Natural killer cell (primary cell): ENCODE data around the gene FAM76A. TPM values are rescaled to one million over a fixed set of nuclear protein-coding genes. Genes with fewer than 3 reads are reported as not detected.
"Not testable (repeated sequence)": the region's sequence is repeated elsewhere in the genome, so short reads cannot be mapped to it uniquely, and the experiment has no call there.

Experiments
- ATAC-seq, 3 donors: fragments of 150-1000 bp in 2 of 3; fragments of 200-7000 bp in 1 of 3; cut with Tn5 transposase; 1 replicate in 1 of 3; 2 replicates in 2 of 3; pipeline ENCODE4 v1.10.0; 2021; ENCODE audit warnings: mild to moderate bottlenecking in 2 of 3, moderate library complexity in 2 of 3
- DNase-seq, 2 donors: peaks; one replicate each; pipeline versions ENCODE4 v3.0.0 to v3.0.0-alpha.2; 2013 to 2021; ENCODE audit warnings: mixed read lengths in 1 of 2
- H3K27ac ChIP-seq: one replicate; pipeline ENCODE4 v1.5.1; 2013; ENCODE audit warnings: mild to moderate bottlenecking, low read length
- H3K27me3 ChIP-seq: one replicate; pipeline ENCODE4 v1.6.1; 2013; ENCODE audit warnings: low read length; ENCODE audit not compliant: control insufficient read depth, insufficient read depth
- H3K36me3 ChIP-seq: one replicate; pipeline ENCODE4 v1.6.1; 2013; ENCODE audit warnings: low read length; ENCODE audit not compliant: control insufficient read depth, insufficient read depth
- H3K4me1 ChIP-seq: one replicate; pipeline ENCODE4 v1.6.1; 2013; ENCODE audit warnings: low read length; ENCODE audit not compliant: control insufficient read depth, insufficient read depth
- H3K4me3 ChIP-seq: one replicate; pipeline ENCODE4 v1.5.1; 2013; ENCODE audit warnings: low read length
- H3K9me3 ChIP-seq: one replicate; pipeline ENCODE4 v1.6.1; 2013; ENCODE audit warnings: low read length; ENCODE audit not compliant: control insufficient read depth, insufficient read depth
- H3K27ac Mint-ChIP-seq, 2 donors: one replicate each; pipeline ENCODE4 v1.8.0; 2022; ENCODE audit warnings: mild to moderate bottlenecking in 2 of 2, mixed read lengths in 2 of 2, moderate library complexity in 1 of 2
- H3K27me3 Mint-ChIP-seq, 2 donors: one replicate each; pipeline ENCODE4 v1.8.0; 2022; ENCODE audit warnings: low read depth in 2 of 2, mixed read lengths in 2 of 2
- H3K36me3 Mint-ChIP-seq: one replicate; pipeline ENCODE4 v1.8.0; 2022; ENCODE audit warnings: mixed read lengths
- H3K4me1 Mint-ChIP-seq, 2 donors: one replicate each; pipeline ENCODE4 v1.8.0; 2022; ENCODE audit warnings: mixed read lengths in 2 of 2
- H3K4me3 Mint-ChIP-seq: one replicate; pipeline ENCODE4 v1.8.0; 2022; ENCODE audit warnings: mild to moderate bottlenecking, moderate library complexity, mixed read lengths
- H3K9me3 Mint-ChIP-seq, 2 donors: one replicate each; pipeline ENCODE4 v1.8.0; 2022; ENCODE audit warnings: mixed read lengths in 2 of 2
- CTCF ChIP-seq: fragments of 200-600 bp; IDR thresholded peaks from one replicate; pipeline ENCODE4 v1.8.0; 2022; ENCODE audit warnings: antibody characterized with exemption
- WGBS: methylation state at CpG from one replicate; pipeline ENCODE4 v1.1.7; 2013; ENCODE audit warnings: missing lambda C conversion rate; ENCODE audit not compliant: insufficient coverage; 5-methylcytosine and 5-hydroxymethylcytosine counted together
- intact Hi-C: fragments of 100-400 bp; cut with micrococcal nuclease; formaldehyde crosslinking; loops from one replicate; pipeline ENCODE4 v1.14.2; 2022
- total RNA-seq, 4 donors: library from RNA; stranded (reverse); fragments of 120-200 nt in 1 of 4; gene quantifications; one replicate each; pipeline versions ENCODE4 v1.2.3 to v1.2.4, GENCODE V29; 2013 to 2022

FAM76A gene
- total RNA-seq, 3 donors from 2014 or later (not counting 1 experiment from before 2014, with no cell fraction given): 19.5 to 21.8 (median 19.6) TPM

DNA sequence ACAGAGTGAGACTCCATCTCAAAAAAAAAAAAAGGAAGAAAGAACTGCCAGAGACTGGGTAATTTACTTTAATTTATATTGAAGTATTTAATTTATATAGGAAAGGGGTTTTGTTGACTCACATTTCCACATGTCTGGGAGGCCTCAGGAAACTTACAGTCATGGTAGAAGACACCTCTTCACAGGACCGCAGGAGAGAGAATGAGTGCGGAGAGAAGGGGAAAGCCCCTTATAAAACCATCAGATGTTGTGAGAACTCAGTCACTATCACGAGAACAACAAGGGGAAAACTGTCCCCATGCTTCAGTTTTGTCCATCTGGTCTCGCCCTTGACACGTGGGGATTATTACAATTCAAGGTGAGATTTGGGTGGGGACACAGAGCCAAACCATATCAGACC is 79.0 kb downstream of the FAM76A start:
- 70% methylated on average over 5 of the region's 5 CpGs for WGBS

DNA sequence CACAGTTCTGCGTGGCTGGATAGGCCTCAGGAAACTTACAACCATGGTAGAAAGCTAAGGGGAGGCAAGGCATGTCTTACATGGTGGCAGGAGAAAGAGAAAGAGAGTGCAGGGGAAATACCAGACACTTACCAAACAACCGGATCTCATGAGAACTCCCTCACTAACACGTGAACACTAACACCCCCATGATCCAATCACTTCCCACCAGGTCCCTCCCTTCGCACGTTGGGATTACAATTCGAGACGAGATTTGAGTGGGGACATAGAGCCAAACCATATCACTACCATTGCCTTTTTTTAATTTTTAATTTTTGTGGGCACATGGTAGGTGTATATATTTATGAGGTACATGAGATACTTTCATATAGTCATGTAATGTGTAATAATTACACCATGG is 81.0 kb downstream of the FAM76A start:
- no peak for TF ChIP-seq CTCF
- DNase-seq (no peak), ATAC-seq (no peak)
- WGBS: 95% methylated on average over 6 of the region's 7 CpGs
- Histone ChIP-seq H3K36me3 (peaks cover 47% of the 10 kb centered on the region), H3K4me1 (no peaks in the 10 kb centered on the region), H3K27me3 (no peaks in the 10 kb centered on the region), H3K4me3 (no peak overlapping the region), H3K9me3 (no peaks in the 10 kb centered on the region), H3K27ac (no peak overlapping the region)
- Mint-ChIP-seq H3K4me3 (no peak overlapping the region), H3K9me3 (no peaks in the 10 kb centered on the region), H3K36me3 (peaks cover 17% of the 10 kb centered on the region), H3K4me1 (peaks cover 0 to 4% of the 10 kb centered on the region in 2 donors), H3K27ac (no peak overlapping the region), H3K27me3 (no peaks in the 10 kb centered on the region)
- intact Hi-C loops: no loop called here

More for the DNA sequence above, 79.0 kb downstream of the FAM76A start:
- Histone ChIP-seq H3K36me3 (peaks cover 56% of the 10 kb centered on the region), H3K4me1 (no peaks in the 10 kb centered on the region), H3K9me3 (no peaks in the 10 kb centered on the region), H3K4me3 (no peak overlapping the region), H3K27ac (no peak overlapping the region), H3K27me3 (no peaks in the 10 kb centered on the region)
- peaks cover 17% of the 10 kb centered on the region for H3K36me3 Mint-ChIP-seq
- DNase-seq: peak in 1 of 2 donors; percentile 7
- peak overlapping the region in 1 of 2 donors; percentile 16 for H3K27ac Mint-ChIP-seq
- no peaks in the 10 kb centered on the region for H3K9me3 Mint-ChIP-seq
- H3K4me1 Mint-ChIP-seq: peaks cover 0 to 4% of the 10 kb centered on the region in 2 donors
- no peak for TF ChIP-seq CTCF
- no peak overlapping the region for H3K4me3 Mint-ChIP-seq
- intact Hi-C loops: no loop called here
- H3K27me3 Mint-ChIP-seq: no peaks in the 10 kb centered on the region
- no peak for ATAC-seq

DNA sequence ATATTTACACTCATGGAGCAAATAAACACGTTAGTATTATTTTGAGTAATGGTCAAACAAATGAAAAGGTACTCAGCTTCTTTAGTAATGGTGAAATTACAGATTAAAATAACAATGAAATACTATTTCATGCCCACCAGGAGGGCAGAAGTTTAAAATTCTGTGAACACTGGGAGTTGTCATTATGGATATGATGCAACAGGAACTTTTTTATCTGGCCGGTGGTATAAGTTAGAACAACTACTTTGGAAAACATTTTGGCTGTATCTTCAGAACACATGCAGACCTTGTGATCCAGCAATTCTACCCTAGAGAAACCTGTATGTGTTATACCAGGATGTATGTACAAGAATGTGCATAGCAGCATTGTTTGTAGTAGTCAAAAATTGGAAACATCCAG is 81.6 kb downstream of the FAM76A start:
- no peaks in the 10 kb centered on the region for H3K9me3 ChIP-seq
- Mint-ChIP-seq H3K36me3 (peaks cover 12% of the 10 kb centered on the region), H3K27ac (no peak overlapping the region), H3K27me3 (no peaks in the 10 kb centered on the region), H3K4me3 (no peak overlapping the region), H3K4me1 (peaks cover 0 to 4% of the 10 kb centered on the region in 2 donors), H3K9me3 (no peaks in the 10 kb centered on the region)
- no peak for ATAC-seq
- H3K27ac ChIP-seq: no peak overlapping the region
- WGBS: 100% methylated on average over 1 of the region's 2 CpGs
- no peak for TF ChIP-seq CTCF
- no peaks in the 10 kb centered on the region for H3K4me1 ChIP-seq
- H3K36me3 ChIP-seq: peaks cover 45% of the 10 kb centered on the region
- DNase-seq: no peak
- intact Hi-C loops: no loop called here
- H3K27me3 ChIP-seq: no peaks in the 10 kb centered on the region
- no peak overlapping the region for H3K4me3 ChIP-seq

- H3K36me3 ChIP-seq: peaks cover 40% of the 10 kb centered on the region
- intact Hi-C loops, ATAC-seq, H3K27me3 ChIP-seq, H3K4me1 ChIP-seq, H3K9me3 Mint-ChIP-seq, H3K27ac Mint-ChIP-seq, H3K4me1 Mint-ChIP-seq, DNase-seq, H3K36me3 Mint-ChIP-seq, H3K4me3 Mint-ChIP-seq, H3K27me3 Mint-ChIP-seq, H3K27ac ChIP-seq, H3K9me3 ChIP-seq, H3K4me3 ChIP-seq: not testable (repeated sequence)
- 100% methylated on average over 3 of the region's 3 CpGs for WGBS
These were observed 82.4 kb downstream of the FAM76A start for GRCh38 chr1:27808131-27808530.
